Right cardiac atrium (tissue), 5 donors: Measurements from ENCODE around the gene HOXC11. TPM values are rescaled to one million over a fixed set of nuclear protein-coding genes. Genes with fewer than 3 reads are reported as not detected.

ENCODE experiments used
- ATAC-seq, 2 donors: fragments of 200-7000 bp; cut with Tn5 transposase; one replicate each; pipeline versions ENCODE4 v1.8.0 to v1.9.1; 2020; ENCODE audit warnings: moderate library complexity in 2 of 2, mild to moderate bottlenecking in 1 of 2
- DNase-seq, 3 donors: peaks; one replicate each; pipeline ENCODE4 v3.0.0-alpha.2; 2020
- H3K27ac ChIP-seq: one replicate; pipeline ENCODE4 v1.5.1; 2013; ENCODE audit warnings: mild to moderate bottlenecking, low read length, control low read depth, moderate library complexity
- H3K27me3 ChIP-seq: one replicate; pipeline ENCODE4 v1.6.1; 2013; ENCODE audit not compliant: control insufficient read depth, insufficient read depth
- H3K4me1 ChIP-seq: one replicate; pipeline ENCODE4 v1.6.1; 2013; ENCODE audit warnings: low read length; ENCODE audit not compliant: control insufficient read depth, insufficient read depth
- H3K4me3 ChIP-seq: one replicate; pipeline ENCODE4 v1.5.1; 2013; ENCODE audit warnings: low read length, control low read depth
- H3K9me3 ChIP-seq: one replicate; pipeline ENCODE4 v1.6.1; 2013; ENCODE audit warnings: low read length; ENCODE audit not compliant: control insufficient read depth
- WGBS: extraction: QIAGEN DNeasy Blood & Tissue Kit; methylation state at CpG from one replicate; pipeline ENCODE4 v1.1.7; 2013; 5-methylcytosine and 5-hydroxymethylcytosine counted together
- intact Hi-C, 4 donors: fragments of 100-400 bp; cut with DNase I; formaldehyde crosslinking; loops; one replicate each; pipeline versions ENCODE4 v1.11.0 to v1.14.0; 2022 to 2023
- polyA plus RNA-seq: library from polyadenylated mRNA; stranded (reverse); fragments of 200-250 nt; gene quantifications from one replicate; pipeline ENCODE4 v1.2.3, GENCODE V29; 2013
- total RNA-seq, 4 donors: library from RNA; stranded (reverse); fragmentation: NEBNext Ultra II Directional; extraction: Animal tissue kit (Norgen Biotek cat#: 25700); gene quantifications; one replicate each; pipeline ENCODE4 v1.2.1, GENCODE V29; 2021
- donor health status: healthy with polysubstance abuse.
- donor health status: DM: no; HTN: yes; CAD: no.
- donor health status: DM: no; HTN: no; CAD: no.
- donor health status: DM: no; HTN: yes; CAD: no; lungs with severe emphysema.
- donor health status: DM: yes; HTN: yes; CAD: no.

HOXC11 gene
- total and polyA plus RNA-seq, 5 donors = not detected

DNA sequence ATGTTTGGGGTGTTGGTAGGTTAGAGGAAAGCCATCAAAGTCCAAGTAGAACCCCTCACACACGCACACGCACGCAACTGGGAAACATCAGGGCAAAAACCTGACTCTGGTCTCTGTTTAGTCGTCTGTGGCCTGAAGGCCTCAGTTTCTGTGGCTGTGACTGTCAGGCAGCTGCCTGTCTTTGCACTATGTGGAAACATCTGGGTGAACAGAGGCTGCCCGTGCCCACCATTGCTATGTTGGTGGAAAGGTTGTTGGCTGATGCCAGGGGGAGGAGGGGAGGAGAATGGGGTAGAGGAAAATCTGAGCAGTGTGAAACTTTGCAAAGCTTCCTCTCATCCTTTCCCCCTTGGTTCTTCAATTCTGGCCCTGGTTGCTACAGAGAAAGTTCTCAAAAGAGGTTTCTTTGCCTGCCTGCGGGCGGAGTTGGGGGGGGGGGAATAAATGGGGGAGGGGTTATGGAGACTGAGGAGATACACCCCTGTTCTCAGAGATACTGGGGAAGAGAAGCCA lies 19.5 kb downstream of the HOXC11 start:
- intact Hi-C loops = no loop called here
- no peaks in the 10 kb centered on the region for H3K9me3 ChIP-seq
- 26% methylated on average over 7 of the region's 7 CpGs for WGBS
- H3K27ac ChIP-seq = no peak overlapping the region
- peaks cover 3% of the 10 kb centered on the region for H3K4me1 ChIP-seq
- peaks cover 5% of the 10 kb centered on the region for H3K27me3 ChIP-seq
- DNase-seq (no peak), ATAC-seq (no peak)
- H3K4me3 ChIP-seq = no peak overlapping the region

DNA sequence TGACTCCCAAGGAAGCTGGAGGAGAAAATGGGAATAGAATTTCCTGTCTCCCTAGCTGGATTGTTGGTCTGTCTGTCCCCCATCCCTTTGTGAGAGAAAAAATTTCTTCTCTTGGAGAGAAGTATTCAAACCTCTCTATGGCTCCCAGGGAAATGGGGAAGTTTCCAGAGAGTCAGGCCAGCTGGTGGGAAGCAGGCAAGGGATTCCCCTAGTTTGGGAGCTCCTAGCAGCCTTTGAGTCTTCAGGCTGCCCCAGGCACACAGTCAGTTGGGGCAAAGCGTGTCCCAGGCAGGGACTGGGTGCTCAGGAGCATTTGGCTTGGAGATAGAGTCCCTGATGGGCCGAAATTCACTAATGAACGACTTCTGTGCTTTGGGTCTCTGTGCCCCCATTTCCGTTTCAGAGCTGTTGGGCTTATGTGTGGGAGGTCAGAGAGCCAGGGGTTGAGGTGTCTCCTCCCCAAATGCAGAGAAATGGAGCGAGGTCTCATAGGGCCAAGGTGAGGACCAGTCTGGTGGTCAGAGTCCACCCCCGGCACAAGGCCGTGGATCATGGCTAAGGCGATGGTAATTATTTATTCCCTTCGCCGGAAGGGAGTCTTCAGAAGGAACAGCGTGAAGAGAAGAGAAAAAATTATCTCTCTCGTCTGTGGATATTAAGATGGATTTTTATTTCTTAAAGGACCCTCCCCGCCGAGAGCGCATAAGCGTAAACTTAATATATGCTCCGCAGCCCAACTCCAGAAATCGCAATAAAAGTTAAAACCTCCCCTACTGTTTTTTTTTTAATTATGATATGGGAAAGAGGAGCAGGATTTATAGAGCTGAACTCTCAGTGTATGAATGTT lies 20.5 kb downstream of the HOXC11 start:
- intact Hi-C loops = no loop called here
- DNase-seq (no peak), ATAC-seq (no peak)
- H3K9me3 ChIP-seq = no peaks in the 10 kb centered on the region
- 25% methylated on average over 18 of the region's 18 CpGs for WGBS
- H3K4me3 ChIP-seq = no peak overlapping the region
- peaks cover 5% of the 10 kb centered on the region for H3K27me3 ChIP-seq
- H3K4me1 ChIP-seq = peaks cover 3% of the 10 kb centered on the region
- no peak overlapping the region for H3K27ac ChIP-seq

DNA sequence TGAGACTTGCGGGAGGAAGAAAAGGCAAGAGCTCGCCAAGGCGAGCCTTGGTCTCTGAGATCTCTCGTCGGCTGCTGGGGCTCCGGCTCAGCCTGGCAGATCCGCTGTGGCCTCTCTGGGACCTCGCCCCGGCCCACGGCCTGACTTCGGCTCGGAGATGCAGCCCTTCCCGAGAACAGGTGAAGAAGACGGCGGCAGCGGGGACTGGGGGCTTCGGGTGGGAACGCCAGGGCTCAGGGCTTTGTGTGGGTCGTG lies 21.0 kb downstream of the HOXC11 start:
- Histone ChIP-seq H3K4me1 (peaks cover 3% of the 10 kb centered on the region), H3K4me3 (no peak overlapping the region), H3K9me3 (no peaks in the 10 kb centered on the region), H3K27me3 (peaks cover 5% of the 10 kb centered on the region), H3K27ac (no peak overlapping the region)
- 5% methylated on average over 19 of the region's 19 CpGs for WGBS
- intact Hi-C loops = no loop called here
- DNase-seq (no peak), ATAC-seq (no peak)

DNA sequence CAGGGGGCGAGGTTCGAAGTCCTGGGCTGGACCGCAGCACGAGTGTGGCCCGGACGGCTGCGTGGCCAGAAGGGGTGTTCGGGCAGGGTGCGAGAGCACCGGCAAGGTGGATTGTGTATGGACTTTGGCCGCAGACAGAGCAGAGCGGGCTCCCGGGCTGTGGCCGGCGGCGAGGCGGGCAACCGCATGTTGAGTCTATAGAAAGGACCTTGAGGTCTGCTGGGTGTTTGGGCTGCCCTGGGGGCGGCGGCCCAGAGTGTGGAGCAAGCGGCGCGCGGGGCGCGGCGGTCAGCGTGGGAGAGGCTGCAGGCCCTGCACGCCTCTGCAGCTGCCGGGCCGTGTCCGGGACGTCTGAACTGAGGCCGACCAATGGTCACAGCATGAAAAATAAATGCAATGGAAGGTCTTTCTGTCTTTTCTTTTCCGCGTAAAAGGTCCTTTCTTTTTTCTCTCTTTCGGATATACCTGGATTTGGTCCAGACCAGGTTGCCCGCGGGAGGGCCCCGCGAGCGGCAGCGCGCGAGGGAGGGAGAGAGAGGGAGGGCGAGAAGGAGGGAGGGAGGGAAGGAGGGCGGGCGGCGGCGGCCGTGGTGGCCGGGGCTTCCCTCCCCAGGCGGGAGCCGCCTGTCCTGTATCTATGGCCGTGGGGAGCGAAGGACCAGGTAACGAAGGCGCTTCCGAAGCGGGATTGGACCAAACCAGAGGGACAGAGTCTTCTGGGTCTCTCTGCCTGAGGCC lies 21.5 kb downstream of the HOXC11 start:
- Histone ChIP-seq H3K4me3 (peak overlapping the region; percentile 2), H3K9me3 (no peaks in the 10 kb centered on the region), H3K4me1 (peaks cover 3% of the 10 kb centered on the region), H3K27ac (no peak overlapping the region), H3K27me3 (peaks cover 5% of the 10 kb centered on the region)
- 5% methylated on average over 60 of the region's 60 CpGs for WGBS
- intact Hi-C loops = no loop called here
- ATAC-seq (peak in 1 of 2 donors; percentile 34), DNase-seq (no peak)

DNA sequence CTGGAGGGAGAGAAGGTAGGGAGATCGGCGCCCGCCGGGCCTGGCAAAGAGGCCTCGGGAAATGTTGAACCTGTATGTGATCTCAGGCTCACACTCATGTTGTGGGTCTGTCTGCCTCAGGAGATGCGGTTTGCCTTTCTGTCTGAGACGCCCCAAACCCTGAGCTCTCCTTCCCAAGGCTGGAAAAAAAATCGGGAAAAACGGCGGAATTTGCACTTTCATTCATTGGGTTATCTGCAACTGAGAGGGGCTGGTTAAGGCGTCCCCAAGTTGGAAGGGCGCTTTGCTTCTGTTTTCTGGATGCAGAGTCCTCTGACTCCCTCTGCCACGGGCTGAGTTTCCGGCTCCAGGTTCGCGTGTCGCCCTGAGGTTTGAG lies 22.1 kb downstream of the HOXC11 start:
- Histone ChIP-seq H3K9me3 (no peaks in the 10 kb centered on the region), H3K27ac (no peak overlapping the region), H3K27me3 (peaks cover 5% of the 10 kb centered on the region), H3K4me3 (peak overlapping the region; percentile 71), H3K4me1 (peaks cover 3% of the 10 kb centered on the region)
- intact Hi-C loops = no loop called here
- WGBS = 3% methylated on average over 17 of the region's 17 CpGs
- ATAC-seq = peak in 1 of 2 donors; percentile 7
- DNase-seq = no peak

DNA sequence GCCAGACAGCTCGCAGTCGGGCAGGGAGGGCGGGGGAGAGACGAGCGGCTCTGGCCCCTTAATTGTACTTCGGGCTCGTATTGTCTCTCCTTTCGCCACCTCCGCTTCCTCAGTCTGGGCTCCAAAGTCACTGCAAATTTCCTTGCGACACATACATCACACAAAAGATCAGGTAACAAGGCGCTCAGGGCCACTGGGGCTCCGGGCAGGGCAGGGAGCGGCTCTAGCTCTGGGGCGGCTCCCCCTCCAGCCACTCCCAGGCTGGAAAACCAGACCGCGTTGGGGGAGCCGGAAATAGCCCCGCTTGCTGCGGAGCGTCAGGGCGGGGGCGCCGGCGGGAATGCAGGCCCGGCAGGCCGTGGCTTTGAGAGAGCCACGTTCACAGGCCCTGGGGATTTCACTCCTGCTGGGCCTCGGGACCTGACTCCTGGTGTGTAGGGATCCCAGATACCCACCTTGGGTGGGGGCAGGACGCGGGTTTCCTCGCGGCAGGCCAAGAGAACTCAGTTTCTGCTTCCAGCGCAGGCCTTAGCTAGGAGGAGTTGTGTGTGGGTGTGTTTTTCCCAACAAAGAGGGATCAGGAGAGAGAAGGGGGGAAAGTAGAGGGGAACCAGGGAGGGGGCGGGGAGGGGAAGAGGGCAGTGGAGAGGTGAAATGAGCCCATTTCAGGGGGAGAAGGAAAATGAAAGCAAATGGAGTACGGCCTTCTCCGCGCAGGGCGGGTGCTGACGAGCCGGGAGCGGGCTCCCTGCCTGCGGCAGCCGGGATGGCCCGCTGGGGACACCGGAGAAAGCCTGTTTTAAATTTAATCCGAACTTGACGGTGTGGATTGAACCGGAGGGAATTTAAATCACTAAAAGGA lies 22.7 kb downstream of the HOXC11 start:
- WGBS = 6% methylated on average over 48 of the region's 48 CpGs
- intact Hi-C loops = no loop called here
- H3K27ac ChIP-seq = no peak overlapping the region

DNA sequence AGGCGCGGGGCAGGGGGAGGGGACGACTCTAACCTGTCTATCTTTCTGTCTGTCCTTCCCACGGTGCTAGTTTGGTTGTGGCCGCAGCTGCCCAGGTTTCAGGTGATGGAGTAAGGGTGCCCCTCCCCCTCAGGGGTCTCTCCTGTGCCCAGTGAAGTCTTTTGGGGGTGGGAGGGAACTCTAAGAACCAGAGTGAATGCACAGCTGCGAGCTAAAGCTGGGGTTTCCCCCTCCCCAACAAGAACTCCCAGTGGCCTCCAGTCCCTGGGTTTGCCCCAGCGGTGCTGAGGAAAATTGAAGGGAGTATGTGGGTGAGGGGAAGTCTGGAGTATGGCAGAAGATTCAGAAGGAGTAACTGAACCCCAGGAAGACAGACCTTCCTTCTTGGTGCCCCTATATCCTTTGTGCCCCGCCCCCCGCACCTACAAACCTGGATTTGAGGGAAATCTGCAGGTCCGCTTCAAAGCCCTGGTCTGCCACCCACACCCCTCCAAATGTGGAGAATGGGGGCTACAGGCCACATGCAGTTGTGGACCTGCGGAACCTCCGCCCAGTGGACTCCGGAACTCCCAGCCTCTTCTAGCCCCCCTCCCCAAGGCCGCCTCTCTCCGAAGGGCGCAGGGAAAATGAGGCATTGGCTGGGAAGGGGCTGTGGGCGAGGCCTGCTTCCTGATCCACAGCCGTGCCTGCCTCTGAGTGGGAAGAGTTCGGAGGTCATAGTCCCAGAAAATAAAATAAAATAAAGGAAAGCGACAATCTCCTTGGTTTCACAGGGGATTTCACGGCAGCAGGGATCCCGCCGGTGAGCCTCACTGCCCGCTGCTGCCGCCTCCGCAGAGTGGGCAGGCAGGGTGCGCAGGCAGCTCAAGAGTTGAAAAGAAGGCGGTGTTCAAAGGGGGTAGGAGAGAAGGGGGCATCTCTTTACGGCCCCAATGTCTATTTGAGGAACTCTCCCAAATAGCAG lies 23.6 kb downstream of the HOXC11 start:
- 46% methylated on average over 29 of the region's 29 CpGs for WGBS
- Histone ChIP-seq H3K27me3 (peaks cover 5% of the 10 kb centered on the region), H3K4me3 (peak overlapping the region; percentile 71), H3K9me3 (no peaks in the 10 kb centered on the region), H3K27ac (no peak overlapping the region), H3K4me1 (peaks cover 3% of the 10 kb centered on the region)
- DNase-seq (no peak), ATAC-seq (no peak)
- intact Hi-C loops = no loop called here

More for the DNA sequence above, 22.7 kb downstream of the HOXC11 start:
- peak in 1 of 3 donors; percentile 65 for DNase-seq
- ATAC-seq = peak; percentile 19 to 52
- H3K4me3 ChIP-seq = peak overlapping the region; percentile 71
- H3K9me3 ChIP-seq = no peaks in the 10 kb centered on the region
- peaks cover 5% of the 10 kb centered on the region for H3K27me3 ChIP-seq
- peaks cover 3% of the 10 kb centered on the region for H3K4me1 ChIP-seq

DNA sequence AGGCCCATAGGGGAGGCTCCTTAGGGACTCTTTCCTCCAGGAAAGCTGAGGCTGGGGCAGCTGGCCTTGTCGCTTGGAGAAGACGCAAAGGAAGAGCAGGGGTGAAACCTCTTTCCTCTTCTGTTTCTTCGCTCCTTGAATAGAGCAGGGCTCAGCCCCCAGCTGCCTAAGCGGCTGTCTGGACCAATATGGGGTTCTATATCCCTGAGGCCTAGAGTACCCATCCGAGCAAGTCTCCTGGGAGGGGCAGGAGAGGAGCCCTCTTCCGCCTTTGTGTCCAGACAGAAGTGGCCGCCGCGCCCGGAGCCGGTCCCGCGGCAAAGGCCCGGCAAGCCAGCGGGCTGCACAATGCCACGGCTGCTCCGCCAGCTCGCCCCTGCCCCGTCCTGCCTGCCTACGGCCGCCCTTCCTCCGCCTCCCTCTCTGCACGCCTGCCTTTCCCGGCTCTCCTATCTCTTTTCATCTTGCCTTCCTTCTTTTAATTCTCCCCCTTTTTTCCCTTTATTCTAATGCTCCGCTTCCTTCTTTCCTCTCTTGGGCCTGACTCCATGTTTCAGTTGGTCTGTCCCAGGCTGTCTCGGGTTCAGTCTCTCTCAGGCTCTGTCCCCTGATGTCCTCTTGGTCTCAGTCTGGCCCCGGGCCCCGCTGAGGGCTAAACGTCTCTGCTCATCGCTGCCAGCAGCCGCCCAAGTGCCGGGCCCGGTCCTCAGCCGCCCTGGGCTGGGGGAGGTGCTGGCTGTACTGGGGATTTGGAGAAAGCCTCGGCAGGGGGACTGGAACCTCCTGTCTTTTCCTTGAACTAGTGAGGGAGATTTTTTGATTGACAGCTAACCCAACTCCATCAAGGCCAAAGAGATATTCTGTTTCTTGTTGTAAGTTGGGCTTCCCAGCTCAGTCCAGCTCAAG lies 24.5 kb downstream of the HOXC11 start:
- intact Hi-C loops = no loop called here
- peaks cover 5% of the 10 kb centered on the region for H3K27me3 ChIP-seq
- no peak overlapping the region for H3K27ac ChIP-seq
- WGBS = 14% methylated on average over 35 of the region's 35 CpGs
- no peak overlapping the region for H3K4me3 ChIP-seq
- DNase-seq = no peak
- no peak for ATAC-seq
- no peaks in the 10 kb centered on the region for H3K9me3 ChIP-seq
- peaks cover 3% of the 10 kb centered on the region for H3K4me1 ChIP-seq

DNA sequence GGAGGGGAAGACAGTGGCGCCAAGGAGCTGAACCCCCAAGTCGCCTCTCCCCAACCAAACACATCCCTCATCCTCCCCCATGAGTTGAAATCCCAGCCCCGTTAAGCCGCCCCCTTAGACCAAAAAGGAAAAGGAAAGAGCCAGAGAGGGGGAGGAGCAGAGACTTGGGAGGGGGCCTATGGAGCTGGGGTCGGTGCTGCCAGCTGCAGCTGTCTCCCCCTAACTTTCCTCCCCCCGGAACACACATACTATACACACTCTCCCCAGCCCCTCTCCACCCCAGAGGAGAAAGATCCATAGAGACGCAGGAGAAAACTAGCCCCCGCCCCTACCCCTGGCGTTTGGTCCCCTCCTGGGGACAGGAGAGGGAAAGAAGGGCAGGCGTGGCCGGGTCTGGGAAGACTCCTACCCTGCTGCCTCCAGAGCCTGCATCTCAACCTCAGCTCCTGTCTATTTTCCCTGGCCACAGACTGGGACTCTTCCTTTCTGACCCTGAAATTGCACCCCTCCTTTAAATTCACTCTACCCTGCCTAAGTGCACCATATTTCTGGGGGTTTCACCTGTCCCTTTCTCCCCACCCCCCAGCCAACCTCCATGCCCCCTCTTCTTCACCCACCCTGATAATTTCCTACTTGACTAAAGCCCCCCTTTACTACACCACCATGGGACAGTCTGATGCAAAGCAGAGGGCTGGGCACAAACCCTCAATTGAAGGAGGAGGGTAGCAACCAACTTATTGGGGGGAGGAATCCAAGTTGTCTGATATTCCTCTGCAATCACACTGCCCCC lies 25.4 kb downstream of the HOXC11 start:
- DNase-seq = no peak
- intact Hi-C loops = no loop called here
- no peak for ATAC-seq
- Histone ChIP-seq H3K4me3 (no peak overlapping the region), H3K27me3 (peaks cover 2% of the 10 kb centered on the region), H3K4me1 (peaks cover 3% of the 10 kb centered on the region), H3K9me3 (no peaks in the 10 kb centered on the region), H3K27ac (no peak overlapping the region)
- WGBS = 5% methylated on average over 11 of the region's 11 CpGs
